Thyroid gland (tissue), 4 donors: ENCODE data around the gene KCNMA1. TPM values are rescaled to one million over a fixed set of nuclear protein-coding genes. Genes with fewer than 3 reads are reported as not detected.

Experiments used
- DNase-seq, 2 donors: peaks; one replicate each; pipeline ENCODE4 v3.0.0-alpha.2; 2019
- H3K27ac ChIP-seq, 3 donors: fragments of 200-600 bp; sonication (generic); 1 replicate in 2 of 3; 2 replicates in 1 of 3; pipeline ENCODE4 v1.5.1; 2016 to 2019; ENCODE audit warnings: mild to moderate bottlenecking in 1 of 3, moderate library complexity in 1 of 3
- H3K27me3 ChIP-seq: fragments of 200-600 bp; sonication (generic); one replicate; pipeline ENCODE4 v1.5.1; 2019
- H3K36me3 ChIP-seq, 2 donors: fragments of 200-600 bp; sonication (generic); one replicate each; pipeline ENCODE4 v1.5.1; 2016 to 2019
- H3K4me1 ChIP-seq, 2 donors: fragments of 200-600 bp; sonication (generic); one replicate each; pipeline ENCODE4 v1.5.1; 2017 to 2019
- H3K4me3 ChIP-seq, 3 donors: fragments of 200-600 bp; sonication (generic); replicated peaks in 1 of 3; 1 replicate in 2 of 3; 2 replicates in 1 of 3; pipeline ENCODE4 v1.5.1; 2016; ENCODE audit warnings: mild to moderate bottlenecking in 1 of 3
- H3K9me3 ChIP-seq: fragments of 200-600 bp; sonication (generic); one replicate; pipeline ENCODE4 v1.5.1; 2017
- CTCF ChIP-seq, 6 experiments: fragments of 200-600 bp in 3 of 6; fragments of 450-650 bp in 3 of 6; sonication (generic) in 3 of 6; IDR thresholded peaks; one replicate each; pipeline ENCODE4 v1.5.1; 2016 to 2019; ENCODE audit warnings: antibody characterized with exemption in 6 of 6, mild to moderate bottlenecking in 2 of 6, inconsistent platforms in 1 of 6, moderate library complexity in 1 of 6
- POLR2A ChIP-seq, 2 donors: fragments of 450-650 bp; IDR thresholded peaks; one replicate each; pipeline ENCODE4 v1.6.1; 2017; ENCODE audit warnings: antibody characterized with exemption in 2 of 2, mild to moderate bottlenecking in 2 of 2, moderate library complexity in 1 of 2
- WGBS, 2 donors: methylation state at CpG; one replicate each; pipeline ENCODE4 v1.1.5; 2017; 5-methylcytosine and 5-hydroxymethylcytosine counted together
- intact Hi-C: fragments of 100-400 bp; cut with DNase I; formaldehyde crosslinking; loops from one replicate; pipeline ENCODE4 v1.15.1; 2023
- total RNA-seq, 4 donors: library from RNA; depleted of rRNA; stranded (reverse); fragments of >200 nt; gene quantifications; one replicate each; pipeline ENCODE4 v1.2.3, GENCODE V29; 2016

KCNMA1 gene
- total RNA-seq, 4 donors from 2014 or later: 2.5 to 5.1 (median 3.6) TPM

DNA sequence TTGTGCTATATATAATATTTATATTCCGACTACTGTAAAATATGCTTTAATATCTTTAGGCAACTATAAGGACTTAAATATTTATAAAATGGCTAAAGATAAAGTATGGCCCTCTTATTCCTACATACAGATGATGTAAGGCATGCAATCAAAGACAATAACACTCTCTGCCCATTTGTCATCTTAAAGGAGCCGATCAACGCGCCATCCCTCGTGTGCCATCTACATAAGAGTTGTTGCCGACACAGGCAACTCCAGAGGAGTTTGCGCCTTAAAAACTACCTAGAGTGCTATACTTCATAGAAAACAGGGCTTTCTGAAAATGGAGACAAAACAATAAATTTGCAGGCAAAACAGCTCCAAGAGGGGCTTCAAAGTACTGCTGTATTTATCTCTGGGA lies 709.0 kb downstream of the KCNMA1 start:
- Histone ChIP-seq H3K9me3 (no peaks in the 10 kb centered on the region), H3K27me3 (no peaks in the 10 kb centered on the region), H3K4me1 (no peaks in the 10 kb centered on the region), H3K27ac (no peak overlapping the region), H3K36me3 (no peaks in the 10 kb centered on the region), H3K4me3 (no peak overlapping the region)
- DNase-seq: no peak
- no peak for TF ChIP-seq POLR2A (IDR thresholded peaks at IDR 0.05)
- no peak for TF ChIP-seq CTCF (IDR thresholded peaks at IDR 0.05)
- intact Hi-C loops: no loop called here
- WGBS, 2 donors: 95 to 96% methylated on average over 7 of the region's 7 CpGs

- Histone ChIP-seq H3K4me3 (no peak overlapping the region), H3K4me1 (no peaks in the 10 kb centered on the region), H3K36me3 (no peaks in the 10 kb centered on the region), H3K27ac (no peak overlapping the region), H3K27me3 (no peaks in the 10 kb centered on the region), H3K9me3 (no peaks in the 10 kb centered on the region)
- TF ChIP-seq POLR2A (IDR thresholded peaks at IDR 0.05) (no peak), CTCF (IDR thresholded peaks at IDR 0.05) (no peak)
- 82% methylated on average over 6 of the region's 6 CpGs for WGBS, 2 donors
- intact Hi-C loops: no loop called here
- no peak for DNase-seq
Measured at GRCh38 chr10:76925636-76926405, 711.8 kb downstream of the KCNMA1 start.

DNA sequence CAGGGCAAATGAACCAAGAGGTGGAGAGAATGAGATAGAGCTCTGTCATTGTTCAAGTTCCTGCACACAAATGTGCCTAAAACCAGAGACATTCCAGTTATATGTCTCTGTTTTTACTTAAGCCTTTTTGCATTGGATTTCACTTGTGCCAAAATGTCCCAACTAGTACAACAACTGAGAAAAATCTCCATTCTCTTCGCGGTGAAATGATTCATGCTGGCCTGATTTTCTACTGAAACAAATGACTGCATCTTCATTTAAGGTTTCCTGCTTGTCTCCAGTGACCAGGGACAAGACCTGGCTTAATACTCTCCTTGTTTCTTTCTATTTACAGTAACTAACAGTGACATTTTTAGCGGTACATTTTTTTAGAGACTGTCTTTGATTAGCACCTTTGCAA lies 714.9 kb downstream of the KCNMA1 start:
- intact Hi-C loops: no loop called here
- no peak overlapping the region for H3K27ac ChIP-seq

DNA sequence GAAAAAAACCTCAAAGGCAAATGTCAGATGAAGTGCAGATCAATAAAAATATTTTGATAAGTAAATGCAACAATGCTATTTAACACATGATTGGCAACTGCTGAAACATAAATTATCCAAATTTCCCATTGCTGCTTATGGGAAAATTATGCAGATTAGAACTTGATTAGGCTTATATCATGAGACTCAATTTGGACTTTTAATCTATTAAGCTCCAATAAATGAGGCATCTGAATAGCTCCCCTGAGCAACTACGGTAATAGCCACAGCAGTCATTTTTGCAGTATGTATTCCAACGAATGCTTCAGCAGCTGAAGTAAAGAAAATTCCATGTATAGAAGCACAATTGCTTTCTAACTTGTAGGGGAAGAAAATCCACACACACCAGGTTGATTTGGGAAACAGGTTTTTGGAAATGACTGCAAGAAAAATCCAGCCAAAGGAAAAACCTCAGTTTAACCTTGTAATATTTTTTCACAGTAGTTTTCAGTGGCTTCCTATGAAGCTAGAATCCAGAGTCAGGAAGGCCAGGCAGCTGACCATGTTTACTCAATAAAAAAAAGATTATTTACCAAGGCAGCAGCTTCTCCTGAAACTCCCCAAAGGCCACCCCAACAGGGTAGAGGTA lies 716.1 kb downstream of the KCNMA1 start:
- no peaks in the 10 kb centered on the region for H3K36me3 ChIP-seq
- WGBS, 2 donors: 75 to 86% methylated on average over 2 of the region's 2 CpGs
- no peaks in the 10 kb centered on the region for H3K27me3 ChIP-seq
- H3K27ac ChIP-seq: no peak overlapping the region
- H3K9me3 ChIP-seq: no peaks in the 10 kb centered on the region
- no peaks in the 10 kb centered on the region for H3K4me1 ChIP-seq
- DNase-seq: no peak
- no peak overlapping the region for H3K4me3 ChIP-seq
- intact Hi-C loops: no loop called here
- no peak for TF ChIP-seq CTCF (IDR thresholded peaks at IDR 0.05)
- no peak for TF ChIP-seq POLR2A (IDR thresholded peaks at IDR 0.05)

More for the DNA sequence above, 714.9 kb downstream of the KCNMA1 start:
- no peak overlapping the region for H3K4me3 ChIP-seq
- no peaks in the 10 kb centered on the region for H3K36me3 ChIP-seq
- no peaks in the 10 kb centered on the region for H3K4me1 ChIP-seq
- H3K27me3 ChIP-seq: no peaks in the 10 kb centered on the region
- no peak for TF ChIP-seq CTCF (IDR thresholded peaks at IDR 0.05)
- no peak for TF ChIP-seq POLR2A (IDR thresholded peaks at IDR 0.05)
- DNase-seq: no peak
- 81 to 89% methylated on average over 3 of the region's 3 CpGs for WGBS, 2 donors
- no peaks in the 10 kb centered on the region for H3K9me3 ChIP-seq

- DNase-seq: no peak
- no peak overlapping the region for H3K27ac ChIP-seq
Measured at GRCh38 chr10:76920581-76920980, 717.0 kb downstream of the KCNMA1 start.

More at GRCh38 chr10:76920581-76920980, 717.0 kb downstream of the KCNMA1 start:
- Histone ChIP-seq H3K36me3 (no peaks in the 10 kb centered on the region), H3K4me1 (no peaks in the 10 kb centered on the region), H3K27me3 (no peaks in the 10 kb centered on the region), H3K9me3 (no peaks in the 10 kb centered on the region), H3K4me3 (no peak overlapping the region)
- intact Hi-C loops: no loop called here
- 93 to 94% methylated on average over 2 of the region's 2 CpGs for WGBS, 2 donors
- no peak for TF ChIP-seq POLR2A (IDR thresholded peaks at IDR 0.05)
- no peak for TF ChIP-seq CTCF (IDR thresholded peaks at IDR 0.05)
